ENCODE measurements around the gene IFT22.
"Not testable (repeated sequence)": the region's sequence is repeated elsewhere in the genome, so short reads cannot be mapped to it uniquely, and the experiment has no call there.

The IFT22 gene

GRCh38 chr7:101321491-101322401 lies at the start of gene IFT22:
Gene IFT22 (minus strand): TSS chr7:101321812. CDS start chr7:101321709, 103 bp downstream.
- no peaks in the 10 kb centered on the region for H3K9me3 ChIP-seq (ENCODE audit: control insufficient read depth, low read length)
- H3K4me3 ChIP-seq (ENCODE audit: low read length): peak within 1 kb of the TSS; percentile 27
- H3K27me3 ChIP-seq (ENCODE audit: control insufficient read depth, insufficient read depth, low read length): no peaks in the 10 kb centered on the region
- peaks cover 13% of the 10 kb centered on the region for H3K4me1 ChIP-seq (ENCODE audit: control insufficient read depth, insufficient read depth, low read length)
- H3K9ac ChIP-seq (ENCODE audit: low read length): peak within 1 kb of the TSS; percentile 76
- H3K36me3 ChIP-seq (ENCODE audit: control insufficient read depth, insufficient read depth, low read length): no peaks in the 10 kb centered on the region

- Histone ChIP-seq H3K9me3 (ENCODE audit: control insufficient read depth, low read length) (no peaks in the 10 kb centered on the region), H3K9ac (ENCODE audit: low read length) (no peak overlapping the region), H3K4me1 (ENCODE audit: control insufficient read depth, insufficient read depth, low read length) (no peaks in the 10 kb centered on the region), H3K4me3 (ENCODE audit: low read length) (no peak overlapping the region), H3K27me3 (ENCODE audit: control insufficient read depth, insufficient read depth, low read length) (peaks cover 7% of the 10 kb centered on the region), H3K36me3 (ENCODE audit: control insufficient read depth, insufficient read depth, low read length) (no peaks in the 10 kb centered on the region)
These were observed 49.2 kb upstream of the IFT22 start for GRCh38 chr7:101370836-101371235.

GRCh38 chr7:101368422-101369165 lies 47.0 kb upstream of the IFT22 start:
- Histone ChIP-seq H3K4me3 (ENCODE audit: low read length) (no peak overlapping the region), H3K27me3 (ENCODE audit: control insufficient read depth, insufficient read depth, low read length) (peaks cover 15% of the 10 kb centered on the region), H3K4me1 (ENCODE audit: control insufficient read depth, insufficient read depth, low read length) (peaks cover 9% of the 10 kb centered on the region), H3K9me3 (ENCODE audit: control insufficient read depth, low read length) (no peaks in the 10 kb centered on the region), H3K9ac (ENCODE audit: low read length) (no peak overlapping the region), H3K36me3 (ENCODE audit: control insufficient read depth, insufficient read depth, low read length) (no peaks in the 10 kb centered on the region)

GRCh38 chr7:101367676-101368075 lies 46.1 kb upstream of the IFT22 start:
- Histone ChIP-seq H3K4me3 (ENCODE audit: low read length) (no peak overlapping the region), H3K9ac (ENCODE audit: low read length) (no peak overlapping the region), H3K36me3 (ENCODE audit: control insufficient read depth, insufficient read depth, low read length) (no peaks in the 10 kb centered on the region), H3K27me3 (ENCODE audit: control insufficient read depth, insufficient read depth, low read length) (peaks cover 13% of the 10 kb centered on the region), H3K9me3 (ENCODE audit: control insufficient read depth, low read length) (no peaks in the 10 kb centered on the region), H3K4me1 (ENCODE audit: control insufficient read depth, insufficient read depth, low read length) (peaks cover 10% of the 10 kb centered on the region)

- Histone ChIP-seq H3K9me3 (ENCODE audit: control insufficient read depth, low read length) (no peaks in the 10 kb centered on the region), H3K4me1 (ENCODE audit: control insufficient read depth, insufficient read depth, low read length) (peaks cover 10% of the 10 kb centered on the region), H3K27me3 (ENCODE audit: control insufficient read depth, insufficient read depth, low read length) (peaks cover 23% of the 10 kb centered on the region), H3K4me3 (ENCODE audit: low read length) (no peak overlapping the region), H3K9ac (ENCODE audit: low read length) (no peak overlapping the region), H3K36me3 (ENCODE audit: control insufficient read depth, insufficient read depth, low read length) (no peaks in the 10 kb centered on the region)
These were observed 44.3 kb upstream of the IFT22 start for GRCh38 chr7:101365956-101366355.

GRCh38 chr7:101363734-101364374 lies 42.2 kb upstream of the IFT22 start:
- no peaks in the 10 kb centered on the region for H3K9me3 ChIP-seq (ENCODE audit: control insufficient read depth, low read length)
- peaks cover 23% of the 10 kb centered on the region for H3K27me3 ChIP-seq (ENCODE audit: control insufficient read depth, insufficient read depth, low read length)
- no peak overlapping the region for H3K4me3 ChIP-seq (ENCODE audit: low read length)
- H3K36me3 ChIP-seq (ENCODE audit: control insufficient read depth, insufficient read depth, low read length): no peaks in the 10 kb centered on the region
- peaks cover 10% of the 10 kb centered on the region for H3K4me1 ChIP-seq (ENCODE audit: control insufficient read depth, insufficient read depth, low read length)
- peak overlapping the region; percentile 43 for H3K9ac ChIP-seq (ENCODE audit: low read length)

GRCh38 chr7:101363196-101363733 lies 41.7 kb upstream of the IFT22 start:
- H3K27me3 ChIP-seq (ENCODE audit: control insufficient read depth, insufficient read depth, low read length): peaks cover 23% of the 10 kb centered on the region
- H3K4me1 ChIP-seq (ENCODE audit: control insufficient read depth, insufficient read depth, low read length): peaks cover 10% of the 10 kb centered on the region
- peak overlapping the region; percentile 43 for H3K9ac ChIP-seq (ENCODE audit: low read length)
- H3K9me3 ChIP-seq (ENCODE audit: control insufficient read depth, low read length): no peaks in the 10 kb centered on the region
- no peaks in the 10 kb centered on the region for H3K36me3 ChIP-seq (ENCODE audit: control insufficient read depth, insufficient read depth, low read length)
- no peak overlapping the region for H3K4me3 ChIP-seq (ENCODE audit: low read length)

- Histone ChIP-seq H3K9ac (ENCODE audit: low read length) (peak within 1 kb of the TSS; percentile 43), H3K27me3 (ENCODE audit: control insufficient read depth, insufficient read depth, low read length) (peaks cover 23% of the 10 kb centered on the region), H3K9me3 (ENCODE audit: control insufficient read depth, low read length) (no peaks in the 10 kb centered on the region), H3K4me1 (ENCODE audit: control insufficient read depth, insufficient read depth, low read length) (peaks cover 10% of the 10 kb centered on the region), H3K36me3 (ENCODE audit: control insufficient read depth, insufficient read depth, low read length) (no peaks in the 10 kb centered on the region), H3K4me3 (ENCODE audit: low read length) (no peak within 1 kb of the TSS)
These were observed 41.0 kb upstream of the IFT22 start, which contains the start of gene COL26A1 for GRCh38 chr7:101362334-101363195. Gene COL26A1 (plus strand): TSS chr7:101362875. CDS start chr7:101363033, 158 bp downstream.

- no peak overlapping the region for H3K4me3 ChIP-seq (ENCODE audit: low read length)
- H3K9me3 ChIP-seq (ENCODE audit: control insufficient read depth, low read length): no peaks in the 10 kb centered on the region
- H3K9ac ChIP-seq (ENCODE audit: low read length): no peak overlapping the region
- H3K27me3 ChIP-seq (ENCODE audit: control insufficient read depth, insufficient read depth, low read length): peaks cover 7% of the 10 kb centered on the region
- H3K36me3 ChIP-seq (ENCODE audit: control insufficient read depth, insufficient read depth, low read length): no peaks in the 10 kb centered on the region
- peaks cover 2% of the 10 kb centered on the region for H3K4me1 ChIP-seq (ENCODE audit: control insufficient read depth, insufficient read depth, low read length)
These were observed 35.8 kb upstream of the IFT22 start for GRCh38 chr7:101357433-101357832.

- Histone ChIP-seq H3K4me3 (ENCODE audit: low read length) (no peak overlapping the region), H3K9me3 (ENCODE audit: control insufficient read depth, low read length) (no peaks in the 10 kb centered on the region), H3K9ac (ENCODE audit: low read length) (no peak overlapping the region), H3K4me1 (ENCODE audit: control insufficient read depth, insufficient read depth, low read length) (peaks cover 14% of the 10 kb centered on the region), H3K27me3 (ENCODE audit: control insufficient read depth, insufficient read depth, low read length) (no peaks in the 10 kb centered on the region), H3K36me3 (ENCODE audit: control insufficient read depth, insufficient read depth, low read length) (no peaks in the 10 kb centered on the region)
These were observed 31.3 kb upstream of the IFT22 start for GRCh38 chr7:101352920-101353308.

GRCh38 chr7:101349300-101349699 lies 27.7 kb upstream of the IFT22 start:
- not testable (repeated sequence) for H3K36me3 ChIP-seq (ENCODE audit: control insufficient read depth, insufficient read depth, low read length); H3K27me3 ChIP-seq (ENCODE audit: control insufficient read depth, insufficient read depth, low read length)

More at GRCh38 chr7:101349300-101349699, 27.7 kb upstream of the IFT22 start:
- H3K9me3 ChIP-seq (ENCODE audit: control insufficient read depth, low read length); H3K4me3 ChIP-seq (ENCODE audit: low read length); H3K9ac ChIP-seq (ENCODE audit: low read length): not testable (repeated sequence)
- H3K4me1 ChIP-seq (ENCODE audit: control insufficient read depth, insufficient read depth, low read length): peaks cover 14% of the 10 kb centered on the region
